HK-2 (cell line): ENCODE data around the gene CTNNA2.
A peak's percentile ranks its signal among the peaks of the same experiment; 100 is the strongest.

Source experiments
- DNase-seq: peaks from one replicate; pipeline ENCODE4 v3.0.0-alpha.2; 2018; ENCODE audit not compliant: unreplicated experiment

Gene CTNNA2

DNA sequence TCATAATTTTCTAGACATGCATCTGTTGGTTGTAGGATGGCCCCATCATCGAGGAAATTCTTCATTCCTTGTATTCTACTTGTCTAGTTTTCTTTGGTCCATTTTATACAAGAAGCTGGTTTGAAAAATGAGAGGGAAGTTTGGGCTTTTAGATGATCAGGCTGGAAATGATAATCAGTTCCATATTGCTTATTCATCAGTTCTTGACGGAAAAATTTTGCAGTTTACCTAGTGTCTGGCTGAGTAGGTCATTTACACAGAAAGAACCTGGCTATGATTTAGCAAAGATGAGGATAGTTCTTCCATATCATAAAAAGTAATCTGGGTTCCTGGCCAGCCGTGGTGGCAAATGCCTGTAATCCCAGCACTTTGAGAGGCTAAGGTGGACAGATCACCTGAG, 416.8 kb downstream of the CTNNA2 start:
- no peak for DNase-seq

DNA sequence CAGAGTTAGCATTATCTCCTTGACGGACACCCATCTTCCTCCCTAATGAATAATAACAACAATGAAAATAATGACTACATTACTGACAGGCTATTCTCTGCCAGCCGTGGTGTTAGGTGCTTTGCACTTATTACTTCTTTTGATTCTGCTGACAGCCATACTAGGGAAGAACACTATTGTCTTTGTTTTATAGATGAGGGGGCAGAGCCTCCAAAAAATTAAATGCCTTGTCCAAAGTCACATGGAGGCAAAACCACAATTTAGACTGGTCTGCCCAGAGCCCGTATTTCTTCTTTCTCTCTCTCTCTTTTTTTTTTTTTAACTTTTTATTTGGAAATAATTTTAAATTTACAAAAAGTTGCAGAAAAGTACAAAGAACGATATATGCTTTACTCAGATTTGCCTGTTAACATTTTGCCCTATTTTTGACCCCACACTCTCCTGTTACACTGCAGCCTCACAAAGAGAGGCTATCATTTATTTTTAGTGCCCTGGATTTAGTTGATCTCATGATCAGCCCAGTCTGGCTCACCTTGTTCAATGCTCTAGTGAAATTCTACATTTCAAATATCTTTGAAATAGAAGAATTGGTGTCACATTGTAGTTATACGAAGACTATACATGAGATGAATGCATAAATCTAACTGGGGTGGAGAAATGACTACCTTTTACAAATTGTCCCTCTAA, 422.3 kb downstream of the CTNNA2 start:
- DNase-seq, result no peak

DNA sequence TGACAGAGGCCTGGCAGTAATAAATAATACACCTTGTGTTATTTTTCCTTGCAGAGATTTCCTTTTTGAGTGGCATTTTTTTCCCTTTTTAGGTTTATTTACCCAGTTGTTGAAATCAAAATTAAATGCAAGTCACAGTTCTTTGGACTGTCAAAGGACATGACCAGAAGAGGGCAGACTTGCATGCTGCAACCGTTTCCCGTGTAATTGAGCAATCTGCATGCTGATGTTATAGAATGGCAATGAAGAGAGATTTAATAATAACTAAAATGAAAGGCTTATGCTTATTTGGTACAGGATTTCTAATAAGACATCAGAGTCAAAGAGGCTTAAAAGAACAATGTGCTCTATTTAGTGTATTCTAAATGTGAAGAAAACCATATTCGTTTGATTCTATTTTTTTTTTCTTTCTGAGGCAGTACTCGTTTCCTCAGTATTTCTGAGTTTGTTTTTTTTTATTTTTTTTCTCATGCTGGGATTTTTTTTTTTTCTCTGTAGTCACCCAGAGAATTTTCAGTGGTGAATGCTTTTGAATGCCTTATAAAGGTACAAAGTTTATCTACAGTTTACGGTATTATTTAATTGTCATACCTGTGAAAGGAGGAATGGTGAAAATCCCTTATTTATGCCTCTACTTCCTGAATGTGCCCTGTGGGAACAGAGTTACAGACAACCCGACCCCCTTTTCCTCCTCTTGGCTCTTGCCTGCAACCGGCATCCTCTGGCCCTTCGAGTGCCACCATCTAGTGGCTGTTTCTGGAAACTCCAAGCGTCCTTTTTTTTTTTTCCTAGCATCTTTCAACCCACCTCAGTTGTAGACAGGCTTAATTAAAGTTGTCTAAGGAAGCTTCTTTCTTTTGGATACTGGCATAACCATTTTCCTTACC, 423.2 kb downstream of the CTNNA2 start:
- DNase-seq, result peak; percentile 25

DNA sequence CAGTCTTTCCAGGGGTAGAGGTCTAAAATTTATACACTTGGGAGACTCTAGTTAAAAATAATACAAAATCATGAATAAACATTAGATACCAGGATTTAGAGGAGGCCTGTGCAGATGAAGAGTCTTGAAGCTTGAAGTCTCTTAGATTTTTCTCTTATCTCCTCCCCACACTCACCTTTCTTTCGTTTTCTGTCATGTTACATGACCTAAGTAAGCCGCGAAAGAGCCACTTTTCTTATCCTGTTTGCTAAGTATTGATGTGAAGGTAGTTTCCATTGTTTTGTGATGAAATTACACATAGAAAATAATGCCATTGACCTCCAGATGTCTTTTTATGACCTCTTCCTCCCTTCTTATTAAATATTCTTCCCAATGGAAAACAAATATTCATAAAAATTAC, 423.9 kb downstream of the CTNNA2 start:
- no peak for DNase-seq

DNA sequence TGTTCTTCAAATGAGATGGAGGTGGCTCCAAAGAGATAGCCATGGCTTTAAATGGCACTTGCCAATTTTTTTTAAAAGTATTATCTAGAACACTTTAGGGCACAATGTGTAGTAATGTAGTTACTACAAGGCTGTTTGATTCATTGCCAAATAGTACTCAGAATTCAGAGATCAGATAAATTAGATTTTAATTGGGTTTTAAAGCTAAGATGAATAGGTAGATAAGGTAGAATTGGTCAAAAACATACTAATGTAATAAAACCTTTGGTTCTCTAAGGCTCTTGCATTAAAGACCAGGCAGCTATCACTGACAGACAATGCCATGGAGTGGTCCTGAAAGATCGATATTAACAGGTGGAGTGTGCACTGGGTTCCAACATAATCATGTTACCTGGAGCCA, 425.8 kb downstream of the CTNNA2 start:
- no peak for DNase-seq

DNA sequence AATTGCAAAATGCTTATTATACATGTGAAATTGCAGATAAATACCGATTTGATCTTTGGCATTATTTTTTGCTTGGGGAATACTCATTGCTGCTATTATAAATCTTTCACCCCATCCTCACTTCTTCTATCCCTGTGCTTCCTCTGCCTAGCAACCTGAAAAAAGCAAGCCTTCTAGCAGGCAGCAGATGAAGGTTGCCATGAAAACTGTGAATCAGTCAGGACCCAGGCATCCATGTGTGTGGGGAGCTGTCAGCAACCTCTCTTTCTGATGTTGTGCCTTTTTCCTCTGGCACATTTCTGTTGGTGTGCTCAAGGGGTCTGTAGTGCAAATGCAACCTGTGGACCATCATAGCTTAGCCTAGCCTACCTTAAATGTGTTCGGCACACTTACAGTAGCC, 427.5 kb downstream of the CTNNA2 start:
- no peak for DNase-seq

DNA sequence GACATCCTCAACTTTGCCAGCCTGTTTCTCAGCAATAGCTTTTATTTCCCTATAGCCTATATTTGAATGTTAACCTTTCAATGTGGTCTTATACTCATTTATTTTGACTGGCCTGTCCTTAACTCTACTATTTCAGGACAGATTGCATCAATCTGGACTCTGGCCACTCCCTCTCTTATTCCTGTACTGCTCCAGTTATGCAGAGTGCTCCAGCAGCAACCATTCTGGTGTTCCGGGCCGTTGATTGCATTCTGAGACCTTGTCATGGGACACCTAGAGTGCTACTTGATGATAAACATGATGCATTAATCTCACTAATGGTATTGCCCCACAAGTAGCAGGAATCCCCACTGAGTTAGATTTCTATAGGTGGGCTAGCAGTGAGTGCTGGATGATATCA, 428.3 kb downstream of the CTNNA2 start:
- no peak for DNase-seq

DNA sequence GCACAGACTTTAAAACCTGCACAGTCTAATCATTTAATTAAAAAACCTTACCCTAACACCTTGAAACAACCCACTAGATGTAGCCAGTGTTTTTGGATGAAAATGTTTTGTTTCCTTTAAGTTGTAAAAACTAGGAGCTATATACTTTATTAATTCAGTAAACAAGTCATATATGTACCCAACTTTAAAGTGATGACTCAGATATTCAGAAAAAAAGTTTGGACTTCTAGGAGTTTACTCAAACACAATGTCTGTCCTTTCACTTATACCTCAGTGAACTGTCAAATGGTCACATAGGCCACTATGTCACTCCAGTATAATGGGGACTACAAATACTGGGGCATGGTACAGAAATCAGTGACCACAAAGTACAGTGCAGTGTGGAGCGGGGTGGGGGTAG, 431.4 kb downstream of the CTNNA2 start:
- DNase-seq, result no peak

DNA sequence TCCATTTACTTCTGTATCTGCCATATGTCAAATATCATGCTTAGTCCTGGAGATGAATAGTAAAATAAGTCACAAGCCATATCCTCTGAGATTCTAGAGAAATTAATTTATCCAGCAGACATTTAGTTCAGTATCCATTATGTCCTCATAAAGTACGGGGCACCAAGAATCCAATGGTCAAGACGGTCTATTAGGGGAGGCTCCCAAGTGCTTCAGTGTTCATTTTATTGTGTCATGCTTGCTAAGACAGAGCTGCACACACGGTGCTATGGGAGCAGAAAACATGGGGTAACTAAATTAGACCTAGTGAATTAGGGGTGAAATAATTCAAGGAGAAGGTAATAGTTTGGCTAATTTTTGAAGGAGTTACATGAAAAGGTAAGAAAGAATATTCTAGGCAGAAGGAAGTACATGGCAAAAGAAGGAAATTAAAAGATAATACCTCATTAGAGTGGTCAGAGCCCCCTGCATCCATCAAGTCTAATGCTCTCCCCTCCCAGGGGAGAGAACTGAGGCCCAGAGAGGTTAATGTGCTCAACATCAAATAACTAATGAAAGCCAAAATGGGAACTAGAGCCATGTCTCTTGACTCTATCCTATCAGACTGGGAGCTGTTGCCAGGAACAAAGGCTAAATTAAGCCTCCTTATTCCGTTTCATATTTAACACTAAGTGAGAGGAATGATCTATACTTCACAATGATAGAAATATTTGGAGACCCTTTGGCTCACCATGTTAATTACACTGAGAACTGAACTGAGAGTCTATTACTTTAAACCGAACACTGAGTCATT, 433.0 kb downstream of the CTNNA2 start:
- DNase-seq, result no peak

DNA sequence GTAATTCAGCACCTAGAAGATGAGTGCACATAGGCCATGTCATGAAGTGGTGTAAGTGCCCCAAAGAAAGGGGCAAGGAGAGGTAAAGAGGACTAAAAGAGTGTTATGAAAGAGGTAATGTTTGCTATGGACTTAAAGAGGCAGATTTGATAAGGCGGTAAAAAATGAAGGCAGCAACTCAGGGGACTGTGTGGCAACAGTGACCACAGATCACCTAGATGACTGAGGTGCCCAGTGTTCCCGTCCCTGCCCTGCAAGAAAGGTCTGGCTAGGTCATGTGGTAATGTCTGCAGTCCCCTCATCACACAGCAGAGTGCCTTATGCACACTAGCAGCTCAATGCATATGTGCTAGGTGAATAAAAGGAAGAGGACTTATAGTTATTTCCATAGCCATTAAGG, 434.9 kb downstream of the CTNNA2 start:
- no peak for DNase-seq

DNA sequence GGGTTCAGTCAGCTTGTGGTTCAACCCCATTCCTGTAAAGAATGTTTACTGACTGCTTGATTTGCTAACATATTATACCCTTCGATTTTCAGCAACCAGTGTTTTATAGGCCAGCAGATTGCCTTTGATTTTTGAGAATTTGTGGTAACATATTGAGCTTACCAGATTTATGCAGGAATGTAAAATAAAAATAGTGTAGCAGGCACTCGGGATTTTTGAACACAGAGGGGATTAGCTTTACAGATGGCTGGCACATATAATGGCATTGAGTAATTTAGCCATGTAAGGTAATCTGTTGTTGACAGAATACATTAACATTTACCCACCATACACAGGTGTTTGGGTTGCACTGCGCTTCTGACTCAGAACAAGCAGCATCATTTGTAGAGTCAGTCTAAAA, 437.7 kb downstream of the CTNNA2 start:
- no peak for DNase-seq

DNA sequence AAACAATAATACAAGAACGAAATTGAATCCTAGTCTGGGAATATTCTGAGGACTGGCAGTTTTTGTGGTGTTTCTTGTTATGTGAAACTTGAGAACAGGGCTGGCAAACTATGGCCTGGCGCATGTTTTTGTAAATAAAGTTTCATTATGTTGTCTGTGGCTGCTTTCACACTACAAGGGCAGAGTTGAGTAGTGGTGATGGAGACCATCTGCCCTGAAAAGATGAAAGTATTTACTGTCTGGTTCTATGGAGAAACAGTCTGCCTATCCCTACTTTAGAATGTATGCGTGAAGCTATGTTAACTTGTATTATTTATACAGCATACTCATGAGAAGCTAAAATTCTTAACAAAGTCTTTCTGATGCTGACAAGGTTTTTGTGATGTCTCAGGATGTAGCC, 439.8 kb downstream of the CTNNA2 start:
- DNase-seq, result no peak

DNA sequence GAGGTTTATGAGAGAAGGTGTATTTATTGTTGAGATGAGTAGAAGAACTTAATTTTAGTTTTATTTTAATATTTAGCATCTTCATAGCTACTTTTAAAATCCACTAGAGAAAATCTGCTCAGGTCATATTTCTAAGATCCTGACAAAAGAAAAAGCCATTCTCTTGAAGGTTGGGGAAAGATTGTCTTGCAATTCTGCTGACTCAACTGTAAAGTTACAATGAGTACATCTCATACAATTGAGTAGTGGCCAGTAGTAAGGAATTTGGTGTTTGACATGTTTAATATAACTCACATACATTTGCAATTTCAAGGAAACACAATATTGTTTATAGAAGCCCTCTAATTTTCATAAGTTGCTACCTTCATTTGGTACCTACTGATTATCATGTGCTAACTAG, 447.2 kb downstream of the CTNNA2 start:
- no peak for DNase-seq

DNA sequence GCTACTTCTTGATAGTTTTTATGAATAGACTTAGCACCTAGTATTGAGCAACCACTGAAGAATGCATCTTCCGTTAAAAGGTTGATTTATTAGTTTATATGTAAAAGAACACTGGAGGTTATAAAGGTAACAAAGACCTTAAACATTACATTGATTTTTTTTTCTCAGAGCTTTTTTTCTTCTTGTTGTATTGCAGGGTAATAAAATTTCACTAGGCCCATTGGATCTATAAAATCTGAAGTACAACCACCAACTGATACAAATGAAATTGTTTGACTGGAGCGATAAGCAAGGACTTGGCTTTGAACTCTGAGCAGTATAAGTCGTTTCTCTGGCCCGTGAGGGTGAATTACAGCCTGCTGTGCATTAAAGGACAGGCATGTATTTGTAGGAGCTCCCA, 447.7 kb downstream of the CTNNA2 start:
- no peak for DNase-seq

DNA sequence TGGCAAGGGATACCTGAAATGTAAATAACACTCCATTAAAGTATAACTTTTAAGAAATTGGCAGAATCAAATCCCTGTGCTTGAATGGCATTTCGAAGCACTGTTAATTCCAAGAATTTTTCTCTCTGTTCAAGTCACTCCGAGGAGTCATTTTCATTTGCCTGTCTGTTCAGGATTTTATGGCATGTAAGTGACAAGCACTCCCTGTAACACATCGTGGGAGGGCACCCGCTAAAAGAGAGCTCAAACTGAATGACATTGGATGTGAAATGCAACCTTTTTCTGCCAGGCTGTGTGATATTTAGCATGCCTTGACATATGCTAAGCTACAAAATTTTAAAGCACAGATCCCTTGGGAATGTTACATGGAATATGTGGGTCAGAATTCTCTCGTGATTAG, 452.1 kb downstream of the CTNNA2 start:
- no peak for DNase-seq

DNA sequence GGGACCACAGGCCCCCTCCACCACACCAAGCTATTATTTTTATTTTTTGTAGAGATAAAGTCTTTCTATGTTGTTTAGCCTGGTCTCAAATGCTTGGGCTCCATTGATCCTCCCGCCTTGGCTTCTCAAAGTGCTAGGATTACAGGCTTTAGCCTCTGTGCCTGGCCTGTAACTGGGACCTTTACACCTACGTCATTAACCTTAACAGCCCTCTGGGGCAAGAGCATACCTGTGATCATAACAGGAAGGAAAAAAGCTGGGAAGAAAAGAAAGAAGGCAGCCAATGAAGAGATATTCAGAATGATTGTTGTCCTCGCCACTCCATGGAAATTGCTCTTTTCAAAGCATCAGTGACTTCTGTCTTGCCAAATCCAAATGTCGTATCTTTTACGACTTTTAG, 453.5 kb downstream of the CTNNA2 start:
- DNase-seq, result no peak

DNA sequence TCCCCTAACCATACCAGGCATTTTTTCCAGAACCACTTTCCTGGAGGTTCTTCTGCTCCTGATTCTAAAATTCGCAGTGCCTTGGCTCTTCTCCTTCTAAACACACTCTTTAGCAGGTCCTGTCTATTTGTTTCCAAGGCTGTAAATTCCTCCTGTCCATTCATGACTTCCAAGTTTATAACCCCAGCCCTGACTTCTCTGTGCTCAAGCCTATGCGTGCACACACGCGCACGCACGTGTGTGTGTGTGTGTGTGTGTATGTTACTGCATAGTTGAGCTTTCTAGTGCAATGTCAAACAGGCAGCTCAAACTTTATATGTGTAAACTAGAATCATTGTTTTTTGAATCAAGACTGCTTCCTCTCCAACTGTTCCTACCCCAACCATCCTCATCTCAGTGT, 454.0 kb downstream of the CTNNA2 start:
- DNase-seq, result no peak

DNA sequence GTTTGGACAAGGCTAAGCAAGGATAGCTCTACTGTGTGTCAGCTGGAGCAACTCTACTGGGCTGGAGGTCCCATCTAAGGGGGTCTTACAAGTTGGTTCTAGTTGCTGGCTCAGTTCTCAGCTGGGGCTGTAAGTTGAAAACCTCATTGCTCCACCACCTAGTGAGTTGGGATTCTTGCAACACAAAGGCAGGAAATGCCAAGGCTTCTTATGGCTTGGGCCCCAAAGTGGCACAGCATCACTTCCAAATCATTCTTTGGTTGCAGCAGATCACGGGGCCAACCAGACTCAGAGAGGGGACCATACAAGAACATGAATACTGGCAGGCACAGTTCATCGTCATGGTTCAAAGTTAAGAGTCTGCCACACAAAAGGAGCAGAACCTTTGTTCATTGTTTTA, 459.0 kb downstream of the CTNNA2 start:
- no peak for DNase-seq

DNA sequence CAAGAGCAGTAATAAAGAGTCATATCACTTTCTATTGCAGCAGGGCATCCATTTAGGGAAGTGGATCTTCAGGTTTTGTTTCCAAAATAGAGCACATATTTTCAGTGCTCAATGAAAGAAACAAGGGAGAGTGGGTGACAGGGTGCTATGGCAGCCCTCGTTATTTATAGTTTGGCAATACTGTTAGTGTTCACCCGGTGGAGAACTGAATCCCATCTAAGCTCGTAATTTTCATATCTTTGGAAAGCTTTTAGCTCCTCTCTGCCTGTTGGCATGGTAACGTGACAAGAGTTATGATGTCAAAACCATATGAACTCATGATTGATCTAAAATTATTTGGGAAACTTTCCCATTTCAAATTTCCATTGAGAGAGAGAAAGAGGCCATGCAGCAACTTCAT, 459.8 kb downstream of the CTNNA2 start:
- DNase-seq, result no peak

DNA sequence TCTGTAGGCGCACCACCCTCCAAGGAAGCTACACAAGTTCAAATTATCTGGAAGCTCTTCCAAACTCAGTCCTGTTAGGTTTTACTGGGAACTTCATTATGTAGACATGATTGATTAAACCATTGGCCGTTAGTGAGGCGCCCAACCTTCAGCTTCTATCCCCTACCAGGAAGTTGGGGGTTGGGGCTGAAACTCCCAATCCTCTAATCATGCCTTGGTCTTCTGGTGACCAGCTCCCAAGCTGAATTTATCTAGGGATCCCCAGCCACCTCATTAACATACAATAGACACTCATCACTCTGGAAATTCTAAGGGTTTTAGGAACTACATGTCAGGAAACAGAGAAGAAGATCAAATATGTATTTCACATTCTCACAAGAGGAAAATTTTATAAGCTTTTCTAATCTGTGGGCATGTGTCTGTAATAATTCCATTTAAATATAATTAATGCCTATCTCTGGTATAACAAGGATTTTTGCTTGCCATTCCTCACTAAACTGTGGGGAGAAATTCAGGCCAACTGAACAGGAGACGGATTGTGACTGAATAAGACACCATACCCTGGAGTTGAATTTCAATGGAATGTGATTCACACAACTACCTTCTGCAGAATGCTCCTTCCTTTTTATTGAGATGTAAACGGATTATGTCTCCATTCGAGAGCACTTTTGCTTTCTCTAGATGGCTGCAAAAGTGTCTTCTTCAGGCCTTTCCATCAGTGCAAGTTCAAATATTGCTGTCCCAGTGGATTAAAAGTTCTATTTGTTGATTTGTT, 463.1 kb downstream of the CTNNA2 start:
- DNase-seq, result no peak

DNA sequence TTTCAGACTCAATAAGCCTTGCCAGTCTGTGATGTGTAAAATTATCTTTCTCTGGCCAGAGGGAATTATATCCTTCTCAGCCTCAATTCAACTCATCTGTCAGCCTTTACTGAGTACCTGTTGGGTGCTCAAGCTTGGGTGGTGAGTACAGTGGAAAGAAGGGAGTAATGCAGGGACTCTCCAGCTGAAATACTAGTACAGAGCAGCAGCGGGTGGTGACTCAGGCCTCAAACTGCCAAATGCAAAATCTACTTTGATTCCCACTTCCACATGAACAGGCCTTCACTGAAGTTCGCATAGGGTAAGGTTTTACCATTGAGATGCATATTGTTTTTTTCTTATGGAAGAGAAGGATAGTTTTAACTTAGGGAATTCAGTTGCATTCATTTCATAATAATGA, 464.9 kb downstream of the CTNNA2 start:
- DNase-seq, result no peak

DNA sequence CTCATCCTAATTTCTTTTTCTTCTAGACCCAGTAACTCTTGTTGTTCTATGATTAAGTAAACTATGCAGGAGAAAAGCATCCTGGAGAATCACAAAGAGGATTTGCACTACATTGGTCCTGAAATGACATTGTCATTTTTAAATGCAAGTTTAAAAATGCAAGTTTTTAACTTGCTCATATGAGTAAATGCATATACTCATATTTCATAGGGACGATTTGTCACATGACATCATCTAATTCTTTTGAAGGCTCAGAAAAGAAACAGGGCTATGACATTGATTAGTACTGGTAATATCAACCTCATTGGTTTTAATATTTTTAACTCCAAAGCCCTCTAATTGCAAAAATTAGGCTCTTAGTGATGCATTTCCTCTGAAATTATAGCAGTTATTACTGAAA, 467.3 kb downstream of the CTNNA2 start:
- no peak for DNase-seq
